ENCODE results near the gene ALOX5. TPM values are rescaled to one million over a fixed set of nuclear protein-coding genes. Genes with fewer than 3 reads are reported as not detected.
"Not testable (repeated sequence)": the region's sequence is repeated elsewhere in the genome, so short reads cannot be mapped to it uniquely, and the experiment has no call there.

The ALOX5 gene
- total RNA-seq, 1 donor from 2014 or later = 4.1 TPM

DNA sequence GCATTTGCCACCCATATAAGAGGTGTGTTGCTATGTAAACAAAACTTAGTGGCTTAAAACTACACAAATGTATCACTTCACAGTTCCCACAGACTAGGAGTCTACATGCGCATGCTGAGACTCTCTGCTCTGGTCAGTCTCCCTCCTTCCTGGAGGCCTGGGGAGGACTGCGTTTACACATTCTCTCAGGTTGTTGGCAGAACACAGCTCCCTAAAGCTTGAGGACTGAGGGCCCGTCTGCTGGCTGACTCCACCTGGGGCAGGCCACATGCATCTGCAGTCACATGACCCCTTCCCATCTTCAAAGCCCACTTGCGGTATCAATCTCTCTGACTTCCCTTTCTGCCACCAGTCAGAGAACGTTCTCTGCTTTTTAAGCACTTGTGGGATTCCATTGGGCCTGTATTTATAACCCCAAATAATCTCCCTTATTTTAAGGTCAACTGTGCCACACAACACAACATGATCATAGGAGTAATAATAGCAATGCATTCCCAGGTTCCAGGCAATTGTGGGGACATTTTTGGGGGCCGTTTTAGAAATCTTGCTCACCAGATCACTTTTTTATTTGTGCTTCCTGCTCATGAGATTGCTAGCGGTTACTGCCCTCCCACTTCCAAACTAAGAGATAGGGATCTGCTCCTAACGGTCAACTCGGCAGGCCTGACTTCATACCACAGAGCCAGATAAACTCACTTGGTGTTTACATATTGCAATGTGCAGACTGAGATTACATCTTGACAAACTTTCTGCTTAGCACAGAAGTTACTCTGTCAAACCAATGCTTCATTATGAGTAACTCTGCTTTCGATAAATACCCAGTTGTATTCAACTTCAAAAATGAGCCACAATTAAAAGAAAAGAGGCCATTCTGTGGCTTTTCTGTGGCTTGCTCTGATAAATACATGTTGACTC is 96.3 kb downstream of the ALOX5 start:
- ATAC-seq = peak; percentile 10

- ATAC-seq = no peak
Observed at GRCh38 chr10:45471059-45471458, 97.0 kb downstream of the ALOX5 start.

GRCh38 chr10:45471531-45472310 is 97.7 kb downstream of the ALOX5 start:
- no peak for ATAC-seq

DNA sequence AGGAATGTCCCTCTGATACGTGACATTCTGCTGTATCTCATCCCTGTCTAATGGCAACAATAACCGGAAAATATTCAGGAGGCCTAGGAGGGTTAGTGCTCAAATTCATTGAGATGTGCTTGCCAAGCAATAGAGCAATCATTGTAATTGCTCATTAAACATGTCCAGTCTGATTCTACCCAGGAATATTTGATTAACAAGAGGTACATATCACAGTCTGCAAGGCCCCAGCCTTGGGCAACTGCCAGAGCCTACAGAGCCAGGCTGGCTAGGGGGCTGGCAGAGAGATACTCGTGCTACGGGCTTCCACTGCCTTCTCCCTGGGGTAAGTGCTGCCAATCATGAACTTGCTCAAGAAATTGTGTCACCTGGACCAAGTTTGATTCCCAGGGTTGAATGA is 99.1 kb downstream of the ALOX5 start:
- ATAC-seq = no peak

GRCh38 chr10:45476559-45476958 is 102.5 kb downstream of the ALOX5 start:
- ATAC-seq = no peak

DNA sequence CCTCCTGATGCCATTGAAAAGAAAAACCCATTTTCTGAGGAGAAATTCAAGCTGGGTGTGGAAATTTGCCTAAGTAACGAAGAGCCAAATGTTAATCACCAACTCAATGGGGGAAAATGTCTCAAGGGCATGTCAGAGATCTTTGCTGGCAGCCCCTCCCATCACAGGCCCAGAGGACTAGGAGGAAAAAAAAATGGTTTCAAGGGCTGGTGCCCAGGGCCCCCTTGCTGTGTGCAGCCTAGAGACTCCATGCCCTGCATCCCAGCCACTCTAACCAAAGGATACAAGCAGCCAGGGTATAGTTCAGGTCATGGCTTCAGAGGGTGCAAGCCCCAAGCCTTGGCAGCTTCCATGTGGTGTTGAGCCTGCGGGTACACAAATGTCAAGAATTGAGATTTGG is 106.3 kb downstream of the ALOX5 start:
- no peak for ATAC-seq

DNA sequence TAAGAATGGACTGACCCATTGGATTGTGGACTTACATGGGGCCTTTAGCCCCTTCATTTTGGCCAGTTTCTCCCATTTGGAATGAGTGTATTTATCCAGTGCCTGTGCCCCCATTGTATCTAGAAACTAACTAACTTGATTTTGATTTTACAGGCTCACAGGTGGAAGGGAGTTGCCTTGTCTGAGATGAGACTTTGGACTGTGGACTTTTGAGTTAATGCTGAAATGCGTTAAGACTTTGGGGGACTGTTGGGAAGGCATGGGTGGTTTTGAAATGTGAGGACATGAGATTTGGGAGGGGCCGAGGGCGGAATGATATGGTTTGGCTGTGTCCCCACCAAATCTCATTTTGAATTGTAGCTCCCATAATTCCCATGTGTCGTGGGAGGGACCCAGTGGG is 107.1 kb downstream of the ALOX5 start:
- not testable (repeated sequence) for ATAC-seq

GRCh38 chr10:45483002-45483401 is 109.0 kb downstream of the ALOX5 start:
- ATAC-seq = no peak

- no peak for ATAC-seq
Observed at GRCh38 chr10:45487735-45488134, 113.7 kb downstream of the ALOX5 start.

- no peak for ATAC-seq
Observed at GRCh38 chr10:45488365-45488764, 114.3 kb downstream of the ALOX5 start.

DNA sequence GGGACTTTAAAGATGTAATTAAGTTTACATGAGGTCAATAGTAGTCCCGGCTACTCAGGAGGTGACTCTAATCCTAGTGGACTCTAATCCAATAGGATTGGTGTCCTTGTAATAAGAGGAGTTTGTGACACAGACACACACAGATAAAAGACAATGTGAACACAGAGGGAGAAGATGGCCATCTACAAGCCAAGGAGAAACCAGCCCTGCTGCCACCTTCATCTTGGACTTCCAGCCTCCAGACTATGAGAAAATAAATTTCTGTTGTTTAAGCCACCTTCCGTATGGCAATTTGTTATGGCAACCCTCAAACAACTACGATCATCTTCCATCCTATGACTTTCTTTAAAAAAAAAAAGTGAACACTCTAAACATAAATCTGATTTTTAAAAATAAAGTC is 116.3 kb downstream of the ALOX5 start:
- no peak for ATAC-seq

DNA sequence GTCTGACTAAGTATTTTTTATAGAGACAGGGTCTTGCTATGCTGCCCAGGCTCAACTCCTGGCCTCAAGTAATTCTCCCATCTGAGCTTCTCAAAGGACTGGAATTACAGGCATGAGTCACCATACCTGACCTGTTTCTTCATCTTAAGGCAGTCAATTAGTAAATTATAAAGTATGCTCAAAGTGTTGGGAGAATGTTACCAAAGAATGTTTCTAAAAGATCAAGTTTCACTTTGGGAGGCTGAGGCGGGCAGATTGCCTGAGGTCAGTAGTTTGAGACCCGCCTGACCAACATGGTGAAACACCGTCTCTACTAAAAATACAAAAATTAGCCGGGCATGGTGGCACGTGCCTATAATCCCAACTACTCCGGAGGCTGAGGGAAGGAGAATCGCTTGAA is 117.0 kb downstream of the ALOX5 start:
- ATAC-seq = no peak

Other genes with a start within 250 kb of the ALOX5 start
- 0.32 TPM for gene OR13A1, start 58.6 kb upstream of the ALOX5 start, total RNA-seq

Data from esophagus mucosa (tissue), 1 donor.